ENCODE data around the gene AKAP7. TPM values are rescaled to one million over a fixed set of nuclear protein-coding genes. Genes with fewer than 3 reads are reported as not detected.
"Not testable (repeated sequence)": the region's sequence is repeated elsewhere in the genome, so short reads cannot be mapped to it uniquely, and the experiment has no call there.

The AKAP7 gene
- polyA plus RNA-seq, 2 of the 4 experiments (the other 2 are of a cell fraction), result 2.5 to 3.7 TPM

GRCh38 chr6:131293472-131293911 is 158.2 kb downstream of the AKAP7 start (continued):
- TF ChIP-seq, protein P1, sequence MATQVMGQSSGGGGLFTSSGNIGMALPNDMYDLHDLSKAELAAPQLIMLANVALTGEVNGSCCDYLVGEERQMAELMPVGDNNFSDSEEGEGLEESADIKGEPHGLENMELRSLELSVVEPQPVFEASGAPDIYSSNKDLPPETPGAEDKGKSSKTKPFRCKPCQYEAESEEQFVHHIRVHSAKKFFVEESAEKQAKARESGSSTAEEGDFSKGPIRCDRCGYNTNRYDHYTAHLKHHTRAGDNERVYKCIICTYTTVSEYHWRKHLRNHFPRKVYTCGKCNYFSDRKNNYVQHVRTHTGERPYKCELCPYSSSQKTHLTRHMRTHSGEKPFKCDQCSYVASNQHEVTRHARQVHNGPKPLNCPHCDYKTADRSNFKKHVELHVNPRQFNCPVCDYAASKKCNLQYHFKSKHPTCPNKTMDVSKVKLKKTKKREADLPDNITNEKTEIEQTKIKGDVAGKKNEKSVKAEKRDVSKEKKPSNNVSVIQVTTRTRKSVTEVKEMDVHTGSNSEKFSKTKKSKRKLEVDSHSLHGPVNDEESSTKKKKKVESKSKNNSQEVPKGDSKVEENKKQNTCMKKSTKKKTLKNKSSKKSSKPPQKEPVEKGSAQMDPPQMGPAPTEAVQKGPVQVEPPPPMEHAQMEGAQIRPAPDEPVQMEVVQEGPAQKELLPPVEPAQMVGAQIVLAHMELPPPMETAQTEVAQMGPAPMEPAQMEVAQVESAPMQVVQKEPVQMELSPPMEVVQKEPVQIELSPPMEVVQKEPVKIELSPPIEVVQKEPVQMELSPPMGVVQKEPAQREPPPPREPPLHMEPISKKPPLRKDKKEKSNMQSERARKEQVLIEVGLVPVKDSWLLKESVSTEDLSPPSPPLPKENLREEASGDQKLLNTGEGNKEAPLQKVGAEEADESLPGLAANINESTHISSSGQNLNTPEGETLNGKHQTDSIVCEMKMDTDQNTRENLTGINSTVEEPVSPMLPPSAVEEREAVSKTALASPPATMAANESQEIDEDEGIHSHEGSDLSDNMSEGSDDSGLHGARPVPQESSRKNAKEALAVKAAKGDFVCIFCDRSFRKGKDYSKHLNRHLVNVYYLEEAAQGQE (IDR thresholded peaks at IDR 0.05), result no peak
- TF ChIP-seq, protein P2, sequence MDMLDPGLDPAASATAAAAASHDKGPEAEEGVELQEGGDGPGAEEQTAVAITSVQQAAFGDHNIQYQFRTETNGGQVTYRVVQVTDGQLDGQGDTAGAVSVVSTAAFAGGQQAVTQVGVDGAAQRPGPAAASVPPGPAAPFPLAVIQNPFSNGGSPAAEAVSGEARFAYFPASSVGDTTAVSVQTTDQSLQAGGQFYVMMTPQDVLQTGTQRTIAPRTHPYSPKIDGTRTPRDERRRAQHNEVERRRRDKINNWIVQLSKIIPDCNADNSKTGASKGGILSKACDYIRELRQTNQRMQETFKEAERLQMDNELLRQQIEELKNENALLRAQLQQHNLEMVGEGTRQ (IDR thresholded peaks at IDR 0.05), result no peak
- TF ChIP-seq SMC3 (IDR thresholded peaks at IDR 0.05) (no peak), FOXS1 (CRISPR knock-in tag; IDR thresholded peaks at IDR 0.05) (no peak), E2F6 (IDR thresholded peaks at IDR 0.05; ENCODE audit: borderline replicate concordance, low read depth) (no peak), ESRRA (IDR thresholded peaks at IDR 0.05; ENCODE audit: borderline replicate concordance, low read length) (no peak), EP300 (IDR thresholded peaks at IDR 0.05) (no peak), ZNF302 (CRISPR knock-in tag; IDR thresholded peaks at IDR 0.05) (no peak)

- DNase-seq (ENCODE audit: low read depth in 1 of 2, low spot score in 1 of 2), result no peak
- TF ChIP-seq POLR2AphosphoS2 (conservative IDR thresholded peaks at IDR 0.05; ENCODE audit: low read length), result no peak
- no peak for TF ChIP-seq PBX3 (IDR thresholded peaks at IDR 0.05)
- TF ChIP-seq RCOR1 (IDR thresholded peaks at IDR 0.05; ENCODE audit: low read depth, low read length), result no peak
- no peak for TF ChIP-seq CHD2 (IDR thresholded peaks at IDR 0.05; ENCODE audit: low read length, partially characterized antibody)
- TF ChIP-seq, protein P1 (IDR thresholded peaks at IDR 0.05), result no peak
- no peak for TF ChIP-seq HOXA7 (CRISPR knock-in tag; IDR thresholded peaks at IDR 0.05)
- no peak for TF ChIP-seq KDM5A (IDR thresholded peaks at IDR 0.05)
- no peak for TF ChIP-seq MYC (IDR thresholded peaks at IDR 0.05; ENCODE audit: borderline replicate concordance, low read length)
- no peak for TF ChIP-seq FOSL2 (IDR thresholded peaks at IDR 0.05)
- TF ChIP-seq FOSL2 (CRISPR knock-in tag; IDR thresholded peaks at IDR 0.05), result no peak
- no peak for TF ChIP-seq RAD21 (conservative IDR thresholded peaks at IDR 0.05 in 1 of 2, IDR thresholded peaks at IDR 0.05 in 1 of 2)
- TF ChIP-seq CTCF (IDR thresholded peaks at IDR 0.05), result no peak
- TF ChIP-seq EHF (CRISPR knock-in tag; IDR thresholded peaks at IDR 0.05), result no peak
- no peak for TF ChIP-seq EHMT2 (IDR thresholded peaks at IDR 0.05; ENCODE audit: low read depth)
- TF ChIP-seq RFX5 (IDR thresholded peaks at IDR 0.05), result no peak
- TF ChIP-seq ZSCAN20 (CRISPR knock-in tag; IDR thresholded peaks at IDR 0.05), result no peak
- no peak for TF ChIP-seq PHF8 (IDR thresholded peaks at IDR 0.05; ENCODE audit: borderline replicate concordance, low read depth)
- no peak for TF ChIP-seq JUN (IDR thresholded peaks at IDR 0.05)
- POLR2A ChIA-PET, result no interaction called here
- no peaks in the 10 kb centered on the region for H3K9me3 ChIP-seq
- no peak for ATAC-seq
- H3K4me1 ChIP-seq, result no peaks in the 10 kb centered on the region
- H3K4me2 ChIP-seq, result no peak overlapping the region
- FAIRE-seq, result no peak
- H3K27ac ChIP-seq, result no peak overlapping the region
- CTCF ChIA-PET, result no interaction called here
- H3K4me3 ChIP-seq, result no peak overlapping the region
- WGBS (ENCODE audit: missing lambda C conversion rate), result 87% methylated on average over 8 of the region's 10 CpGs
Measured at GRCh38 chr6:131295081-131295480, 159.8 kb downstream of the AKAP7 start.

DNA sequence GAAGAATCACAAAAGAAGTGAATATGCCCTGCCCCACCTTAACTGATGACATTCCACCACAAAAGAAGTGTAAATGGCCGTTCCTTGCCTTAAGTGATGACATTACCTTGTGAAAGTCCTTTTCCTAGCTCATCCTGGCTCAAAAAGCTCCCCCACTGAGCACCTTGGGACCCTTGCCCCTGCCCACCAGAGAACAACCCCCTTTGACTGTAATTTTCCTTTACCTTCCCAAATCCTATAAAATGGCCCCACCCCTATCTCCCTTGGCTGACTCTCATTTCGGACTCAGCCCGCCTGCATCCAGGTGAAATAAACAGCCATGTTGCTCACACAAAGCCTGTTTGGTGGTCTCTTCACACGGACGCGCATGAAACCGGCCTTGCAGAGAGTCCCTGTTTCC is 165.6 kb downstream of the AKAP7 start:
- H3K4me1 ChIP-seq; POLR2A ChIA-PET; H3K27ac ChIP-seq; CTCF ChIA-PET; DNase-seq (ENCODE audit: low read depth in 1 of 2, low spot score in 1 of 2); FAIRE-seq; H3K9me3 ChIP-seq; H3K4me2 ChIP-seq; H3K4me3 ChIP-seq; ATAC-seq: not testable (repeated sequence)
- WGBS (ENCODE audit: missing lambda C conversion rate), result 75% methylated on average over 7 of the region's 7 CpGs
